Loucy (cell line): ENCODE measurements around the gene RAB44.

Source experiments
- EZH2phosphoT487 ChIP-seq: fragments of 200-600 bp; IDR thresholded peaks from 2 replicates; pipeline ENCODE4 v1.6.1; 2018; ENCODE audit warnings: antibody characterized with exemption, mild to moderate bottlenecking, moderate library complexity, borderline replicate concordance
- TF ChIP-seq, protein P1 (sequence below): fragments of 200-600 bp; sonication (generic); conservative IDR thresholded peaks from 2 replicates; pipeline ENCODE4 v1.5.1; 2014; ENCODE audit warnings: mild to moderate bottlenecking, antibody characterized with exemption, low read length

DNA sequence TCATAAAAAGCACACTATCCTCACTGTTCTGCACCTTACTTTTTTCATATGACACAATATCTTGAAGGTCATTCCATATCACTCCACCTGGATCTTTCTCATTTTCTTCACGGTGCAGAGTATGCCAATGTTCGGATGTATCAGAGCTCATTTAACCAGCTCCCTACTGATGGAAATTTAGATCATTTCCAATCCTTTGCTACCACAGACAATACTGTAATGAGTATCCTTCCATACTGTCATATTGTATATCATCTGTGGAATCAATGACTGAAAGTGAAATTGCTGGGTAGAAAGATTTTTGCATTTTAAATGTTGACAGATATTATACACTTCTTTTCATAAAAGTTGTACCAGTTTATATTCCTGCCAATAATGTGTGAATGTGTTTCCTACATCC is 2.2 kb upstream of the RAB44 start:
- TF ChIP-seq, protein P1, sequence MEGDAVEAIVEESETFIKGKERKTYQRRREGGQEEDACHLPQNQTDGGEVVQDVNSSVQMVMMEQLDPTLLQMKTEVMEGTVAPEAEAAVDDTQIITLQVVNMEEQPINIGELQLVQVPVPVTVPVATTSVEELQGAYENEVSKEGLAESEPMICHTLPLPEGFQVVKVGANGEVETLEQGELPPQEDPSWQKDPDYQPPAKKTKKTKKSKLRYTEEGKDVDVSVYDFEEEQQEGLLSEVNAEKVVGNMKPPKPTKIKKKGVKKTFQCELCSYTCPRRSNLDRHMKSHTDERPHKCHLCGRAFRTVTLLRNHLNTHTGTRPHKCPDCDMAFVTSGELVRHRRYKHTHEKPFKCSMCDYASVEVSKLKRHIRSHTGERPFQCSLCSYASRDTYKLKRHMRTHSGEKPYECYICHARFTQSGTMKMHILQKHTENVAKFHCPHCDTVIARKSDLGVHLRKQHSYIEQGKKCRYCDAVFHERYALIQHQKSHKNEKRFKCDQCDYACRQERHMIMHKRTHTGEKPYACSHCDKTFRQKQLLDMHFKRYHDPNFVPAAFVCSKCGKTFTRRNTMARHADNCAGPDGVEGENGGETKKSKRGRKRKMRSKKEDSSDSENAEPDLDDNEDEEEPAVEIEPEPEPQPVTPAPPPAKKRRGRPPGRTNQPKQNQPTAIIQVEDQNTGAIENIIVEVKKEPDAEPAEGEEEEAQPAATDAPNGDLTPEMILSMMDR = no peak
- TF ChIP-seq EZH2phosphoT487 = no peak
